ENCODE results near the gene SCN8A. TPM values are rescaled to one million over a fixed set of nuclear protein-coding genes. Genes with fewer than 3 reads are reported as not detected.

Gene SCN8A
- total RNA-seq, 2 donors from 2014 or later = 7.6 to 10.4 TPM

- intact Hi-C loops (cut with DNase I) = no loop called here
- TF ChIP-seq POLR2A (IDR thresholded peaks at IDR 0.05) (no peak), POLR2AphosphoS5 (IDR thresholded peaks at IDR 0.05) (no peak)
- TF ChIP-seq, protein P1, sequence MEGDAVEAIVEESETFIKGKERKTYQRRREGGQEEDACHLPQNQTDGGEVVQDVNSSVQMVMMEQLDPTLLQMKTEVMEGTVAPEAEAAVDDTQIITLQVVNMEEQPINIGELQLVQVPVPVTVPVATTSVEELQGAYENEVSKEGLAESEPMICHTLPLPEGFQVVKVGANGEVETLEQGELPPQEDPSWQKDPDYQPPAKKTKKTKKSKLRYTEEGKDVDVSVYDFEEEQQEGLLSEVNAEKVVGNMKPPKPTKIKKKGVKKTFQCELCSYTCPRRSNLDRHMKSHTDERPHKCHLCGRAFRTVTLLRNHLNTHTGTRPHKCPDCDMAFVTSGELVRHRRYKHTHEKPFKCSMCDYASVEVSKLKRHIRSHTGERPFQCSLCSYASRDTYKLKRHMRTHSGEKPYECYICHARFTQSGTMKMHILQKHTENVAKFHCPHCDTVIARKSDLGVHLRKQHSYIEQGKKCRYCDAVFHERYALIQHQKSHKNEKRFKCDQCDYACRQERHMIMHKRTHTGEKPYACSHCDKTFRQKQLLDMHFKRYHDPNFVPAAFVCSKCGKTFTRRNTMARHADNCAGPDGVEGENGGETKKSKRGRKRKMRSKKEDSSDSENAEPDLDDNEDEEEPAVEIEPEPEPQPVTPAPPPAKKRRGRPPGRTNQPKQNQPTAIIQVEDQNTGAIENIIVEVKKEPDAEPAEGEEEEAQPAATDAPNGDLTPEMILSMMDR (IDR thresholded peaks at IDR 0.05) = no peak
- Histone ChIP-seq H3K27ac (no peak overlapping the region), H3K36me3 (no peaks in the 10 kb centered on the region), H3K27me3 (replicated peaks; ENCODE audit: insufficient read depth) (peaks cover 3% of the 10 kb centered on the region), H3K9me3 (no peaks in the 10 kb centered on the region), H3K4me1 (replicated peaks) (no peaks in the 10 kb centered on the region), H3K4me3 (no peak overlapping the region)
- DNase-seq (ENCODE audit: low spot score) = no peak
- WGBS = 61% methylated on average over 4 of the region's 4 CpGs
Observed at GRCh38 chr12:51838762-51839161, 247.7 kb downstream of the SCN8A start.

DNA sequence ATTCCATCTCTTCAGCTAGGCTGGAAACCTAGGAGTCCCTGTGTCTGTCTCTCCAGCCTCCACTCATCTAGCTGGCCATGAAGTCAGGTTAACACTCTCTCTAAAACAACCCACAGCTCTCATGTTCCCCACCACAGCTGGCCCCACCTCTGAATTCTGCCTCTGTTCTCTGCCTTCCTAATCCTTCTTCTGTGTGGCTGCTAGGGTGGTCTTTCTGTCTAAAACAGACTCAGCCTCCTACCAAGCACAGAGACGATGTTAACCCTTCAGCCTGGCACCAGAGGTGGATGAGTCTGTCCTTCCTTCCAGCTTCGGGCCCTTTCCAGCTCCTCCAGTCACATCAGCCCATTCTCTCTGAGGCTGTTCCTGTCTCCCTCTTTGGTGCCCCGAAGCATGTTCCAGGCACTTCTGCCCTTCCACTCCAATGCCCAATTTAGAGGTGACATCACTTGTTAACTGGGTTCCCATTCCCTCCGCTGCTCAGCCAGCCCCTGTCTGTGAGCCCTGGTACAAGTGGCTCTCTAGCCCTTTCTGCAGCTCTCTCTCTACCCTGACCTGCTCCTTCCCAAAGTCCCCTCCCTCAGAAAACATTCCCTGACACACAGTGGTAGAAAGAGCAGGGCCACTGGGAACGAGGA lies 248.4 kb downstream of the SCN8A start:
- H3K4me1 ChIP-seq (replicated peaks) = no peaks in the 10 kb centered on the region
- no peaks in the 10 kb centered on the region for H3K36me3 ChIP-seq
- no peaks in the 10 kb centered on the region for H3K9me3 ChIP-seq
- H3K27me3 ChIP-seq (replicated peaks; ENCODE audit: insufficient read depth) = peaks cover under 1% of the 10 kb centered on the region
- TF ChIP-seq, protein P1 (IDR thresholded peaks at IDR 0.05) = no peak
- TF ChIP-seq POLR2A (IDR thresholded peaks at IDR 0.05) = no peak
- 85% methylated on average over 5 of the region's 5 CpGs for WGBS
- DNase-seq (ENCODE audit: low spot score) = no peak
- no peak overlapping the region for H3K4me3 ChIP-seq
- intact Hi-C loops (cut with DNase I) = no loop called here
- H3K27ac ChIP-seq = no peak overlapping the region

- TF ChIP-seq POLR2A (IDR thresholded peaks at IDR 0.05) = no peak
- TF ChIP-seq, protein P1 (IDR thresholded peaks at IDR 0.05) = no peak
- no peak for TF ChIP-seq POLR2AphosphoS5 (IDR thresholded peaks at IDR 0.05)
- Histone ChIP-seq H3K4me1 (replicated peaks) (no peaks in the 10 kb centered on the region), H3K27ac (no peak overlapping the region), H3K27me3 (replicated peaks; ENCODE audit: insufficient read depth) (no peaks in the 10 kb centered on the region), H3K9me3 (no peaks in the 10 kb centered on the region), H3K36me3 (no peaks in the 10 kb centered on the region), H3K4me3 (no peak overlapping the region)
- no peak for DNase-seq (ENCODE audit: low spot score)
- 50% methylated on average over 5 of the region's 6 CpGs for WGBS
- intact Hi-C loops (cut with DNase I) = no loop called here
Observed at GRCh38 chr12:51840966-51841365, 249.9 kb downstream of the SCN8A start.

DNA sequence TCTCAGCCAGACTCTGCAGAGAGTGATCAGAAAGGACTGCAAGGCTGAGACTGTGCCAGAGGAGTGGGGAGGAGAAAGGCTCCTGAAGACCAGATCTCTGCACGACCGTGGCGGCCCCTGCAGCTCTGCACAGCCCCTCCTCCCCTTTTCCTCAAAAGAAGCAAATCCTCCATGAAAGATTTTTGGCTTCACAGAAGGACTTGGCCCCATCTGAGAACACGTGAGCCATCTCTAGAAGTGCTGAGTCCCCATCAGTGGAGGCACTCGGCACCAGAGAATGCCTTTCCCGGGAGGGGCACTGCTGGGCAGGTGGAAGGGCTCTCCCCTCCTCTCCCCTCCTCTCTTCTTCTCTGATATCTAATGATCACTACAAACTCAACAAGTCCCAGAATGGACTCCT lies 250.7 kb downstream of the SCN8A start:
- Histone ChIP-seq H3K4me3 (no peak overlapping the region), H3K9me3 (no peaks in the 10 kb centered on the region), H3K27ac (no peak overlapping the region), H3K4me1 (replicated peaks) (no peaks in the 10 kb centered on the region), H3K27me3 (replicated peaks; ENCODE audit: insufficient read depth) (no peaks in the 10 kb centered on the region), H3K36me3 (no peaks in the 10 kb centered on the region)
- TF ChIP-seq, protein P1 (IDR thresholded peaks at IDR 0.05) = no peak
- TF ChIP-seq POLR2A (IDR thresholded peaks at IDR 0.05) = no peak
- no peak for TF ChIP-seq POLR2AphosphoS5 (IDR thresholded peaks at IDR 0.05)
- intact Hi-C loops (cut with DNase I) = no loop called here
- WGBS = 34% methylated on average over 6 of the region's 6 CpGs
- no peak for DNase-seq (ENCODE audit: low spot score)

DNA sequence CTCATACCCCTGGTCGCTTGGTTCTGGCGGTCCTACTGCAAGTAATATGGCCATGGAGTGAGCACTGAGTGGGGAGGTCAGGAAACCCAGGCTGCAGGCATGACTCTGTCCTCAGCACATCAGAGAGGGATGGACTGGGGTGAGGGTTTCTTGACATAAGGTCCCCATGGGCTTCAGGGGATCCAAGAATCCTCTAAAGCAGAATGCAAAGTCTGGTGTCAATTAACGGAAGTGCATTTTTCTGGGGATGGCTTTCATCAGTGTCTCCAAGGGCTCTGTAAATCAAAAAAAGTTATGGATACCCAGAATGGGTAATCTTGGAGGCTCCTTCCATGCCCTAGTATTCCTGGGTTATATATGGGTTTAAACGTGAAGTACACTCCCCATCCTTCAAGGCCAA lies 253.8 kb downstream of the SCN8A start:
- Histone ChIP-seq H3K4me3 (no peak overlapping the region), H3K4me1 (replicated peaks) (no peaks in the 10 kb centered on the region), H3K36me3 (no peaks in the 10 kb centered on the region), H3K27ac (no peak overlapping the region), H3K27me3 (replicated peaks; ENCODE audit: insufficient read depth) (no peaks in the 10 kb centered on the region), H3K9me3 (no peaks in the 10 kb centered on the region)
- intact Hi-C loops (cut with DNase I) = no loop called here
- TF ChIP-seq POLR2AphosphoS5 (IDR thresholded peaks at IDR 0.05) = no peak
- no peak for TF ChIP-seq POLR2A (IDR thresholded peaks at IDR 0.05)
- TF ChIP-seq, protein P1 (IDR thresholded peaks at IDR 0.05) = no peak
- WGBS = 96% methylated on average over 4 of the region's 4 CpGs
- DNase-seq (ENCODE audit: low spot score) = no peak

Data from prostate gland (tissue), 2 donors.